Measurements from ENCODE around the gene ZNF747.

DNA sequence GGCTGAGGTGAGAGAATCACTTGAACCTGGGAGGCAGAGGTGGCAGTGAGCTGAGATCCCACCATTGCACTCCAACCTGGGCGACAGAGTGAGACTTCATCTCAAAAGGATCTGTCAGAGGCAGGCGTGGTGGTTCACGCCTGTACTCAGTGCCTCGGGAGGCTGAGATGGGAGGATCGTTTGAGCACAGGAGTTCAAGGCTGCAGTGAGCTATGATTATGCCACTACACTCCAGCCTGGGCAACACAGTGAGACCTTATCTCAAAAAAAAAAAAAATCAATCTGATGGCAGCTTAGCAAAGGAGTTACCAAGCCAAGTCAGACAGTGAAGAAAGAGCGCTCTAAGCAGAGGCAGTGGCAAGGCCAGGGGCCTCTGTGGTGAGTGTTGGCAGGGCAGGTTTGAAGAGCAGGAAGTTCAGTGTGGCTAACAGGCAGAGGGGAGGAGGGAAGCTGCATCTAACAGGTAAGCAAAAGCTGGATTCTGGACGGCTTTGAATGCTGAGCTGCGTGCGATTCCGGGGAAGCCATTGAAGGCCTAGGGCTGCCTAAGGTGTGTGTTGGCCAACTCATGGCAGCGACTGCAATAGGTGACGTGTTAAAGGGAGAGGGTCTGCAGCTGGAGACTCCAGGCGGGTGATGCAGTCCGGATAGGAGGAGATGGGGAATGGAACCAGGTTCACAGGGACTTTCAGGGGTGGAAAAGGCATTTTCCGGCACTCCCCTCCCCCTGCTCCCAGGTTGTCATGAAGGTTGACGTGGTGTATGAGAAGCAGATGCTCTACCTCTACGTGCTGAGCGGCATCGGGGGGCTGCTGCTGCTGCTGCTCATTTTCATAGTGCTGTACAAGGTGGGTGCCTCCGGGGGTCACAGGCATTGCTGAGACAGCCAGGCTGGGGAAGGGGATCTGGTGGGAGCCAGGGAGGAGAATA lies 15.3 kb downstream of the ZNF747 start:
- TF ChIP-seq, protein P1, sequence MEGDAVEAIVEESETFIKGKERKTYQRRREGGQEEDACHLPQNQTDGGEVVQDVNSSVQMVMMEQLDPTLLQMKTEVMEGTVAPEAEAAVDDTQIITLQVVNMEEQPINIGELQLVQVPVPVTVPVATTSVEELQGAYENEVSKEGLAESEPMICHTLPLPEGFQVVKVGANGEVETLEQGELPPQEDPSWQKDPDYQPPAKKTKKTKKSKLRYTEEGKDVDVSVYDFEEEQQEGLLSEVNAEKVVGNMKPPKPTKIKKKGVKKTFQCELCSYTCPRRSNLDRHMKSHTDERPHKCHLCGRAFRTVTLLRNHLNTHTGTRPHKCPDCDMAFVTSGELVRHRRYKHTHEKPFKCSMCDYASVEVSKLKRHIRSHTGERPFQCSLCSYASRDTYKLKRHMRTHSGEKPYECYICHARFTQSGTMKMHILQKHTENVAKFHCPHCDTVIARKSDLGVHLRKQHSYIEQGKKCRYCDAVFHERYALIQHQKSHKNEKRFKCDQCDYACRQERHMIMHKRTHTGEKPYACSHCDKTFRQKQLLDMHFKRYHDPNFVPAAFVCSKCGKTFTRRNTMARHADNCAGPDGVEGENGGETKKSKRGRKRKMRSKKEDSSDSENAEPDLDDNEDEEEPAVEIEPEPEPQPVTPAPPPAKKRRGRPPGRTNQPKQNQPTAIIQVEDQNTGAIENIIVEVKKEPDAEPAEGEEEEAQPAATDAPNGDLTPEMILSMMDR (IDR thresholded peaks at IDR 0.05): no peak
- no peak for TF ChIP-seq POLR2A (IDR thresholded peaks at IDR 0.05)

All from prostate gland (tissue), 2 donors.